Measurements from ENCODE around the gene NFXL1.

DNA sequence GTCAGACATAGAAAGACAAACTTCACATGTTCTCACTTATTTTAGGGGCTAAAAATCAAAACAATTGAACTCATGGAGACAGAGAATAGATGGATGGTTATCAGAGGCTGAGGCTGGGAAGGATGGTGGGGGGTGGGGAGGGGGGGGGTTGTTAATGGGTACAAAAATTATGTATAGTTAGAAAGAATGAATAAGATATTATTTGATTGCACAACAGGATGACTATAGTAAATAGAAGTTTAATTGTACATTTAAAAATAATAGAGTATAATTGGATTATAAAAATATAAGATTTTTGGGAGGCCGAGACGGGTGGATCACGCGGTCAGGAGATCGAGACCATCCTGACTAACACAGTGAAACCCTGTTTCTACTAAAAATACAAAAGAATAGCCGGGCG is 109.8 kb downstream of the NFXL1 start:
- TF ChIP-seq, protein P1, sequence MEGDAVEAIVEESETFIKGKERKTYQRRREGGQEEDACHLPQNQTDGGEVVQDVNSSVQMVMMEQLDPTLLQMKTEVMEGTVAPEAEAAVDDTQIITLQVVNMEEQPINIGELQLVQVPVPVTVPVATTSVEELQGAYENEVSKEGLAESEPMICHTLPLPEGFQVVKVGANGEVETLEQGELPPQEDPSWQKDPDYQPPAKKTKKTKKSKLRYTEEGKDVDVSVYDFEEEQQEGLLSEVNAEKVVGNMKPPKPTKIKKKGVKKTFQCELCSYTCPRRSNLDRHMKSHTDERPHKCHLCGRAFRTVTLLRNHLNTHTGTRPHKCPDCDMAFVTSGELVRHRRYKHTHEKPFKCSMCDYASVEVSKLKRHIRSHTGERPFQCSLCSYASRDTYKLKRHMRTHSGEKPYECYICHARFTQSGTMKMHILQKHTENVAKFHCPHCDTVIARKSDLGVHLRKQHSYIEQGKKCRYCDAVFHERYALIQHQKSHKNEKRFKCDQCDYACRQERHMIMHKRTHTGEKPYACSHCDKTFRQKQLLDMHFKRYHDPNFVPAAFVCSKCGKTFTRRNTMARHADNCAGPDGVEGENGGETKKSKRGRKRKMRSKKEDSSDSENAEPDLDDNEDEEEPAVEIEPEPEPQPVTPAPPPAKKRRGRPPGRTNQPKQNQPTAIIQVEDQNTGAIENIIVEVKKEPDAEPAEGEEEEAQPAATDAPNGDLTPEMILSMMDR (IDR thresholded peaks at IDR 0.05; ENCODE audit: low read depth, low read length, poor library complexity, severe bottlenecking) = no peak
- TF ChIP-seq EZH2phosphoT487 (IDR thresholded peaks at IDR 0.05; ENCODE audit: borderline replicate concordance, low read length) = no peak

Measured in DOHH2 (cell line).